Activated CD8-positive, alpha-beta memory T cell treated with anti-CD3 and anti-CD28 coated beads for 48 hours (primary cell): ENCODE results near the gene XPO4.

Experiments
- DNase-seq, 3 experiments: peaks; one replicate each; pipeline ENCODE4 v3.0.0-alpha.2; 2020; ENCODE audit warnings: low read depth in 2 of 3, low spot score in 2 of 3

Gene XPO4

GRCh38 chr13:20828539-20829364, 73.8 kb downstream of the XPO4 start:
- no peak for DNase-seq

- no peak for DNase-seq
These were observed 75.5 kb downstream of the XPO4 start for GRCh38 chr13:20826843-20827560.

GRCh38 chr13:20826301-20826700, 76.2 kb downstream of the XPO4 start:
- DNase-seq, result no peak

- DNase-seq, result no peak
These were observed 77.1 kb downstream of the XPO4 start for GRCh38 chr13:20825477-20825875.

- DNase-seq, result no peak
These were observed 77.6 kb downstream of the XPO4 start for GRCh38 chr13:20824762-20825476.

GRCh38 chr13:20823071-20823470, 79.5 kb downstream of the XPO4 start:
- DNase-seq, result no peak

- DNase-seq, result no peak
These were observed 80.1 kb downstream of the XPO4 start for GRCh38 chr13:20822406-20822805.

GRCh38 chr13:20819715-20820114, 82.8 kb downstream of the XPO4 start:
- DNase-seq, result no peak

- no peak for DNase-seq
These were observed 87.1 kb downstream of the XPO4 start for GRCh38 chr13:20815464-20815863.

GRCh38 chr13:20814224-20814910, 88.2 kb downstream of the XPO4 start:
- DNase-seq, result no peak

- no peak for DNase-seq
These were observed 89.7 kb downstream of the XPO4 start for GRCh38 chr13:20812890-20813289.

- DNase-seq, result no peak
These were observed 91.7 kb downstream of the XPO4 start for GRCh38 chr13:20810808-20811207.

GRCh38 chr13:20808874-20809273, 93.7 kb downstream of the XPO4 start:
- no peak for DNase-seq

- DNase-seq, result no peak
These were observed 99.2 kb downstream of the XPO4 start for GRCh38 chr13:20803180-20803965.

- no peak for DNase-seq
These were observed 100.8 kb downstream of the XPO4 start for GRCh38 chr13:20801707-20802106.

- DNase-seq, result no peak
These were observed 102.7 kb downstream of the XPO4 start for GRCh38 chr13:20799726-20800416.

GRCh38 chr13:20798027-20798426, 104.5 kb downstream of the XPO4 start:
- DNase-seq, result no peak

- DNase-seq, result no peak
These were observed 105.6 kb downstream of the XPO4 start for GRCh38 chr13:20796791-20797508.

GRCh38 chr13:20789665-20790064, 112.9 kb downstream of the XPO4 start:
- no peak for DNase-seq
